Uterus (tissue), 4 donors: ENCODE results near the gene C11orf24. TPM values are rescaled to one million over a fixed set of nuclear protein-coding genes. Genes with fewer than 3 reads are reported as not detected.
"Not testable (repeated sequence)": the region's sequence is repeated elsewhere in the genome, so short reads cannot be mapped to it uniquely, and the experiment has no call there.

Source experiments
- DNase-seq, 2 donors: peaks; one replicate each; pipeline ENCODE4 v3.0.0-alpha.2; 2019 to 2020
- H3K27ac ChIP-seq, 2 donors: fragments of 200-600 bp; sonication (generic); 1 replicate in 1 of 2; 2 replicates in 1 of 2; pipeline ENCODE4 v1.5.1; 2016 to 2018
- H3K27me3 ChIP-seq, 2 donors: fragments of 200-600 bp; sonication (generic); one replicate each; pipeline ENCODE4 v1.5.1; 2018 to 2019; ENCODE audit warnings: control low read depth in 1 of 2
- H3K36me3 ChIP-seq, 2 donors: fragments of 200-600 bp; sonication (generic); one replicate each; pipeline ENCODE4 v1.5.1; 2019; ENCODE audit warnings: control low read depth in 1 of 2
- H3K4me1 ChIP-seq, 2 donors: fragments of 200-600 bp; sonication (generic); one replicate each; pipeline ENCODE4 v1.5.1; 2018 to 2019; ENCODE audit warnings: control low read depth in 1 of 2
- H3K4me3 ChIP-seq, 2 donors: fragments of 200-600 bp; sonication (generic); 1 replicate in 1 of 2; 2 replicates in 1 of 2; pipeline ENCODE4 v1.5.1; 2018 to 2019; ENCODE audit warnings: mild to moderate bottlenecking in 1 of 2
- H3K9me3 ChIP-seq, 2 donors: fragments of 200-600 bp; sonication (generic); one replicate each; pipeline ENCODE4 v1.5.1; 2019; ENCODE audit warnings: control low read depth in 1 of 2
- CTCF ChIP-seq, 4 experiments: fragments of 200-600 bp in 2 of 4; fragments of 450-650 bp in 2 of 4; sonication (generic) in 2 of 4; IDR thresholded peaks; one replicate each; pipeline ENCODE4 v1.5.1; 2016 to 2019; ENCODE audit warnings: antibody characterized with exemption in 4 of 4, mild to moderate bottlenecking in 2 of 4, moderate library complexity in 1 of 4
- POLR2A ChIP-seq, 2 donors: fragments of 450-650 bp; IDR thresholded peaks; one replicate each; pipeline ENCODE4 v1.6.1; 2016; ENCODE audit warnings: antibody characterized with exemption in 2 of 2, mild to moderate bottlenecking in 1 of 2, moderate library complexity in 1 of 2
- intact Hi-C: fragments of 100-400 bp; cut with DNase I; formaldehyde crosslinking; loops from one replicate; pipeline ENCODE4 v1.15.1; 2023; ENCODE audit warnings: low total_unique reads
- total RNA-seq, 4 donors: library from RNA; depleted of rRNA in 3 of 4; stranded (reverse); fragments of >200 nt in 3 of 4; gene quantifications; one replicate each; pipeline versions ENCODE4 v1.1.0 to v1.2.4, GENCODE V29; 2014 to 2023
- donor health status: DM: yes; HTN: yes; CAD: no.

Gene C11orf24
- total RNA-seq, 4 donors from 2014 or later = 23.2 to 136 (median 33.4) TPM

GRCh38 chr11:68256331-68256741 lies 15.4 kb downstream of the C11orf24 start:
- no peak for TF ChIP-seq POLR2A (IDR thresholded peaks at IDR 0.05)
- peak in 1 of 4 experiments; percentile 11 for TF ChIP-seq CTCF (IDR thresholded peaks at IDR 0.05)
- peaks cover 5 to 8% of the 10 kb centered on the region in 2 donors for H3K4me1 ChIP-seq
- peak overlapping the region; percentile 79 to 81 for H3K27ac ChIP-seq
- intact Hi-C loops = loop anchor here (5.0 kb wide), 1 partner anchor 41 kb away; no protein-coding TSS in a partner anchor
- no peaks in the 10 kb centered on the region for H3K27me3 ChIP-seq
- no peaks in the 10 kb centered on the region for H3K36me3 ChIP-seq
- no peaks in the 10 kb centered on the region for H3K9me3 ChIP-seq
- DNase-seq = peak; percentile 55 to 67
- no peak overlapping the region for H3K4me3 ChIP-seq

DNA sequence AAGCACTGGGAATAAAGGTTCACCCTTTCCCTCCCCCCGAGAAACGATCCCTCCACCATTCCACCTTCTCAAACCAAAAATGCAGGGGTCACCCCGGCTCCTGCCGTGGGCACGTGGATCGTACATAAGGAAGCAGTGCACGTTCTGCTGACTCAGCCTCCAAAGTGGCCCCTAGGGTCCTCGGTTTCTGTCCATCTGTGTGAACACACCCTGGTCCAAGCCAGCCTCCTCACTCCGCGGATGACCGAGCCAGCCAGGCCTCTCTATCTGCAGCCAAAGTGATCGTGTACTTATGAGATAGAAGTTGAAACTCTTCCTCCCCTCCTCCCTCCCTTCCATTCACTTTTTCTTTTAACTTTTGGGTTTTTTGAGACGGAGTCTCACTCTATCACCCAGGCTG lies 16.2 kb downstream of the C11orf24 start:
- no peak for DNase-seq
- Histone ChIP-seq H3K27me3 (no peaks in the 10 kb centered on the region), H3K4me1 (peaks cover 5 to 8% of the 10 kb centered on the region in 2 donors), H3K27ac (peak overlapping the region; percentile 79 to 81), H3K4me3 (no peak overlapping the region), H3K9me3 (no peaks in the 10 kb centered on the region), H3K36me3 (no peaks in the 10 kb centered on the region)
- TF ChIP-seq POLR2A (IDR thresholded peaks at IDR 0.05) (no peak), CTCF (IDR thresholded peaks at IDR 0.05) (no peak)
- intact Hi-C loops = loop anchor here (5.0 kb wide), 1 partner anchor 42 kb away; no protein-coding TSS in a partner anchor

- intact Hi-C loops = no loop called here
- no peak overlapping the region for H3K27ac ChIP-seq
- H3K36me3 ChIP-seq = no peaks in the 10 kb centered on the region
- DNase-seq = no peak
- no peak overlapping the region for H3K4me3 ChIP-seq
- no peak for TF ChIP-seq CTCF (IDR thresholded peaks at IDR 0.05)
- H3K27me3 ChIP-seq = no peaks in the 10 kb centered on the region
- peaks cover 5 to 8% of the 10 kb centered on the region in 2 donors for H3K4me1 ChIP-seq
- H3K9me3 ChIP-seq = no peaks in the 10 kb centered on the region
These were observed 17.4 kb downstream of the C11orf24 start for GRCh38 chr11:68254421-68254820.

GRCh38 chr11:68251765-68252164 lies 20.0 kb downstream of the C11orf24 start:
- TF ChIP-seq CTCF (IDR thresholded peaks at IDR 0.05) (no peak), POLR2A (IDR thresholded peaks at IDR 0.05) (no peak)
- H3K27ac ChIP-seq = no peak overlapping the region
- intact Hi-C loops = no loop called here
- no peak overlapping the region for H3K4me3 ChIP-seq
- no peaks in the 10 kb centered on the region for H3K27me3 ChIP-seq
- H3K4me1 ChIP-seq = peaks cover 3 to 5% of the 10 kb centered on the region in 2 donors
- H3K9me3 ChIP-seq = no peaks in the 10 kb centered on the region
- DNase-seq = no peak
- no peaks in the 10 kb centered on the region for H3K36me3 ChIP-seq

- DNase-seq, H3K4me1 ChIP-seq, H3K27ac ChIP-seq, H3K36me3 ChIP-seq, intact Hi-C loops, H3K27me3 ChIP-seq, H3K4me3 ChIP-seq, H3K9me3 ChIP-seq: not testable (repeated sequence)
These were observed 26.9 kb downstream of the C11orf24 start for GRCh38 chr11:68244912-68245311.

- H3K27ac ChIP-seq, H3K27me3 ChIP-seq, H3K4me3 ChIP-seq, H3K36me3 ChIP-seq, H3K9me3 ChIP-seq, intact Hi-C loops, DNase-seq, H3K4me1 ChIP-seq: not testable (repeated sequence)
These were observed 27.9 kb downstream of the C11orf24 start for GRCh38 chr11:68243847-68244246.
